Glomerular endothelial cell (primary cell): ENCODE data around the gene HNRNPH2. TPM values are rescaled to one million over a fixed set of nuclear protein-coding genes. Genes with fewer than 3 reads are reported as not detected.

Source experiments
- DNase-seq: peaks from one replicate; pipeline ENCODE4 v3.0.0-alpha.2; 2011; ENCODE audit warnings: low read depth, low spot score; ENCODE audit errors: extremely low read depth
- total RNA-seq: library from RNA; depleted of rRNA; stranded (reverse); fragments of >200 nt; gene quantifications from 2 replicates; pipeline ENCODE4 v1.2.3, GENCODE V29; 2015

Gene HNRNPH2
- total RNA-seq, 1 donor from 2014 or later: 52.0 TPM

DNA sequence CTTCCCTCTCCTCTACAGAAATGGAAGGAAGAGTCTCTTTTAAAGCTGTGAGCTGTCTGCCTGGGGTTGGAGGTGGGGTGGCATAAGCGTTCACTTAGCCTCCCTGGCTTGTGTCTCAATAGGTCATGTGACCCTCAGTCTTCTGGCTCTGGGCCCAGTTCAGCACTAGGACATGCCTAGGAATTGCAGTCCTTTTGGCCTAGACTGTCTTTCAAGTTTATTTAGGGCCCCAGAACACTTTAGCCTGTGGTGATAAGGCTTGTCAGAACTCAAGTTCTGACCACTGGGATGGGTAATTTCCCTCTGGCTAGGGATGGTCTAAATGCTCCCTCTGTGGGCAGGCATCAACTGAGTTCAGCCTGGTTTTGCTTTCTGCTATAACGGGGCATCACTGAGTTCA lies 42.9 kb downstream of the HNRNPH2 start:
- DNase-seq: no peak

DNA sequence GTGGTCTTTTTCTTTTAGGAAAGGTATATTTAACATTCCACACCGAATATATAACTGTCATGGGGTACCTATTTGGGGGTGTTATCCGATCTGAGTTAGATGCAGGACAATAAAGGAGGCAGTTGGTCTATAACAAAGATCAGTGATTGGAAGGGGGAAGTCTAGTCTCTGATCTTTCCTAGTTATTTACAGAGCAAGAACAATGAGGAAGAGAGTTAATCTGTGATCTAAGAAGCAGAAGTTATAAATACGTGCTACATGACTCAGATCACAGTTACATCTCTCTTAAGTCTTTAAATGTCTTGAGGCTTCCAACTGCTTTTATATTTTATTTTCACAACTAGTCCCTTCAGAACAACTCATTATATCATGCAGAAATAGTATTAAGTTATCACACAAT lies 44.0 kb downstream of the HNRNPH2 start:
- no peak for DNase-seq

DNA sequence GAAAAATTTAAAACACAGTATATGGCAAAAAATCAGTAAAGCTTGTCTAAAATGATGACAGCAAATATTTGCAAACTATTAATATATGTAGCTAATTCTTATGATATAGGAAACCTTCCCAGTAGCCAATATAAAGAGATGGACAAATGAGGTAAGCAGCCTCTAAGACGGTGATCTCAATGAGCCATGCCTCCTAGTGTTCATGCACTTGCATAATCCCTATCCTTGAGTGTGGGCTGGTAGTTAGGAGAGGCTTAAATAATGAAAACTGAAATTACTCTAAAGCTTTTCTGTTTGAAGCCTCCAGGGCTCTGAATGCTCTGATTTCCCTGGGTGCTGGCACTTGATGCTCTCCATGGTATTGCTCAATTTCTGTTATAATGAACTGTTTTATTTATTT lies 52.6 kb downstream of the HNRNPH2 start:
- DNase-seq: no peak

DNA sequence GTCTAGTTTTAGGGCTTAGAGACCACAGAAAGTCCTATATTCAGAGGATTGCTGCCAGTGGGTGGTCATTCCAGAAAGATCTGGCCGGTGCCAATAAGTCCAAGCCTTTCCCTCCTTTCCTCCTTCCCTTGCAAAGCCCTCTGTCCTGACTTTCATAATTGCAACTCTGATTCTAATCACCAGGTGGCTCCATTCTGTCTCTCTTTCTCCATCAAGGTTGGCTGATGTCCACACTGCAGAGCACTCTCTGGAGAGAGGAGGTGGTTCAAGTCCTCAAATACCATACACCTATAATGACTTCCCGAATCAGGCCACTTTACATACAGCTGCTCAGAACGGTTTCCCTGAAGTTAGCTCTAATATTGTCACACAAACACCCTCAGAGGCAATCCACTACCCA lies 54.9 kb downstream of the HNRNPH2 start:
- DNase-seq: no peak

Other genes starting within 250 kb of the HNRNPH2 start
- 0.93 and 1.3 TPM in 2 replicates for gene DRP2, start 188.4 kb upstream of the HNRNPH2 start, total RNA-seq
- 0.35 and 1.7 TPM in 2 replicates for gene TAF7L, start 116.9 kb upstream of the HNRNPH2 start, total RNA-seq
- 5.8 and 6.6 TPM in 2 replicates for gene TIMM8A, start 59.5 kb upstream of the HNRNPH2 start, total RNA-seq
- not detected in 2 replicates for gene BTK, start 22.0 kb upstream of the HNRNPH2 start, total RNA-seq
- 741 and 962 TPM in 2 replicates for gene RPL36A, start 17.2 kb upstream of the HNRNPH2 start, total RNA-seq
- gene GLA, start 297 bp upstream of the HNRNPH2 start, total RNA-seq: 27.2 and 29.6 TPM in 2 replicates
- gene ARMCX4, start 77.2 kb downstream of the HNRNPH2 start, total RNA-seq: 5.8 and 7.2 TPM in 2 replicates
- gene ARMCX1, start 142.3 kb downstream of the HNRNPH2 start, total RNA-seq: 17.8 and 25.7 TPM in 2 replicates
- 54.2 and 57.6 TPM in 2 replicates for gene ARMCX6, start 209.8 kb downstream of the HNRNPH2 start, total RNA-seq
- 54.4 and 56.8 TPM in 2 replicates for gene ARMCX3, start 214.9 kb downstream of the HNRNPH2 start, total RNA-seq